ENCODE measurements around the gene RAMP1.

RAMP1 gene

GRCh38 chr2:237873421-237873831 lies 14.0 kb downstream of the RAMP1 start:
- TF ChIP-seq, protein P1, sequence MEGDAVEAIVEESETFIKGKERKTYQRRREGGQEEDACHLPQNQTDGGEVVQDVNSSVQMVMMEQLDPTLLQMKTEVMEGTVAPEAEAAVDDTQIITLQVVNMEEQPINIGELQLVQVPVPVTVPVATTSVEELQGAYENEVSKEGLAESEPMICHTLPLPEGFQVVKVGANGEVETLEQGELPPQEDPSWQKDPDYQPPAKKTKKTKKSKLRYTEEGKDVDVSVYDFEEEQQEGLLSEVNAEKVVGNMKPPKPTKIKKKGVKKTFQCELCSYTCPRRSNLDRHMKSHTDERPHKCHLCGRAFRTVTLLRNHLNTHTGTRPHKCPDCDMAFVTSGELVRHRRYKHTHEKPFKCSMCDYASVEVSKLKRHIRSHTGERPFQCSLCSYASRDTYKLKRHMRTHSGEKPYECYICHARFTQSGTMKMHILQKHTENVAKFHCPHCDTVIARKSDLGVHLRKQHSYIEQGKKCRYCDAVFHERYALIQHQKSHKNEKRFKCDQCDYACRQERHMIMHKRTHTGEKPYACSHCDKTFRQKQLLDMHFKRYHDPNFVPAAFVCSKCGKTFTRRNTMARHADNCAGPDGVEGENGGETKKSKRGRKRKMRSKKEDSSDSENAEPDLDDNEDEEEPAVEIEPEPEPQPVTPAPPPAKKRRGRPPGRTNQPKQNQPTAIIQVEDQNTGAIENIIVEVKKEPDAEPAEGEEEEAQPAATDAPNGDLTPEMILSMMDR (IDR thresholded peaks at IDR 0.05; ENCODE audit: borderline replicate concordance, insufficient read depth, low read depth, low read length) = no peak
- no peak overlapping the region for H3K4me3 ChIP-seq (ENCODE audit: low read depth, low read length)

GRCh38 chr2:237873897-237874551 lies 14.6 kb downstream of the RAMP1 start:
- TF ChIP-seq, protein P1 (IDR thresholded peaks at IDR 0.05; ENCODE audit: borderline replicate concordance, insufficient read depth, low read depth, low read length) = no peak
- H3K4me3 ChIP-seq (ENCODE audit: low read depth, low read length) = no peak overlapping the region

DNA sequence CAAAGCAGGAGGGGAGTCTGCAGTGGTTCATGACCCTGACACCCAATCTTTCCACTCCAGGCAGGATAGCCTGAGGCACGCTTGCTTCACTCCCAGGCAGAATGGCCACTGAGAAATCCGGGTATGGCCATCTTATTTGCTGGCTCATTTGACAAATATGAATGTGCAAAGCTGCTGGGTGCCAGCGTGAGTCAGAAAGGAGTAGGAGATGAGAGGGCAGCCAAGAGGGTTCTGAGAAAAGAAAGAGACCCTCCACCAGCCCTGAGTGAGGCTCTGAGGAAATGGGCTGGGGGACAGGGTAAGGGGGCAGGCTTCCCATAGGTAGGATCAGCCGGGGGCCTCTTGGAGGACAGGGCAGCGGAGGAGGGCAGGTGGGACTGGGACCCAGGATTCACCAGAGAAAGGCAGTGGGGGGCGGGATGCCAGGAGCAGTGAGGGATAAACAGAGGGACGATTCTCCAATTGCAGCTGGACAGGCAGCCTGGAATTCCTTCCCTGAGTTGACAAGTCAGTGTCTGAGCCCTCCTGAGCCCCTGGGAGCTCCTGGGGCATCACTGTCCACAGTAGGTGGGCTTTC lies 15.2 kb downstream of the RAMP1 start:
- TF ChIP-seq, protein P1 (IDR thresholded peaks at IDR 0.05; ENCODE audit: borderline replicate concordance, insufficient read depth, low read depth, low read length) = no peak
- no peak overlapping the region for H3K4me3 ChIP-seq (ENCODE audit: low read depth, low read length)

DNA sequence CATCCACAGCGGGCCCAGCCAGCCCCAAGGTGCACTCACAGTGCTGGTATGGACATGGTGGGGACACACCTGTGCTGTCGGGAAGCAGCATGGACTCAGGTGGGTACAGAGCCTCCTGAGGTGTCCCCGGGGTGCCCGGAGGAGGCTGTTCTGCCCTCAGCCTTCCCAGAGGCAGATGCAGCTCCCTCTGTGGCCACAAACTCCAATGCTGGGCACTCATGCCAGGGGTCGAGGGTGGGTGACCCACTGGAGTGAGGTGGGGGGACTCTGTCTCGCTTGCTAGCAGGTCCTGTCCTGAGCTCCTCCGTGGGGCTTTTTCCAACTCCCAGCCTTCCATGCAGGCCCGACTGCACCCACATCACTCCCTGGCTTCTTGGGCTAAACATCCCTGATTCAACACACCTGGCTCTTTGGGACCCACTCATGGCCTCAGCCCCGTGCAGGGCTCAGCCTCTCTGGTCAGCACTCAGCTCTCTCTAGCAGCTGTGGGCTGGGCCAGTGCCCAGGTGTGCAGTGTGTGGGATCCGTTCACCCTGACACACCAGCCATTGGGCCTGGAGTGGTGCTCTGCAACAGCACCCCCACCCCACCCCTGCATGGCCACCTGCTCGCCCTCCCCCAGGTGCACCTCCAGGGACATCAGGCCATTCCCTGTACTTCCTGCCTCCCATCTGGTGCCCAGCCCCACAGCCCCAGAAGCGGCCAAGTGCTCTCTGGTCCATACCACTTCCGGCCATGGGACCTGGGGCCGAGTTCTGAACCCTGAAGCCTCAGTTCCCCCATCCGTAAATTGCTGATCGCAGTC lies 16.0 kb downstream of the RAMP1 start:
- TF ChIP-seq, protein P1 (IDR thresholded peaks at IDR 0.05; ENCODE audit: borderline replicate concordance, insufficient read depth, low read depth, low read length) = no peak
- no peak overlapping the region for H3K4me3 ChIP-seq (ENCODE audit: low read depth, low read length)

GRCh38 chr2:237876061-237876526 lies 16.7 kb downstream of the RAMP1 start:
- TF ChIP-seq, protein P1 (IDR thresholded peaks at IDR 0.05; ENCODE audit: borderline replicate concordance, insufficient read depth, low read depth, low read length) = no peak
- no peak overlapping the region for H3K4me3 ChIP-seq (ENCODE audit: low read depth, low read length)

DNA sequence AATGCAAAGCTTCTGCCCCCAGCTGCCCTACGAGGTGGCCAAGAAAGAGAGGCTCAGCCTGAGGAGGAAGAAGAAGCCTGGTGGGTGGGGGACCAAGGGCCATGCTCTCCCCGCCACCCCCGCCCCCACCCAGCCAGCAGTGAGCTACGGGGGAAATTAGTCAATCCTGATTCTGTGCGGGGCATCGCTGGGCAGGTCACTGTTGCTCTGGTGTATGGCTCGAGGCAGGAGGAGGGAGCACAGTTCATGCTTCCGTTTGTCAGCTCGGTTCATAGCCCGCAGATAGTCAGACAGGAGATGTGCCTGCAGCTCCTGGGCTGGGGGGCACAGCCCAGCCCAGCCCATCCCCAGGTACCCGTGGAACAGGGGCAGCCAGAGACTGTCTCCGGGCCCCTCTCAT lies 17.1 kb downstream of the RAMP1 start:
- TF ChIP-seq, protein P1 (IDR thresholded peaks at IDR 0.05; ENCODE audit: borderline replicate concordance, insufficient read depth, low read depth, low read length) = no peak
- H3K4me3 ChIP-seq (ENCODE audit: low read depth, low read length) = no peak overlapping the region
